H1 (cell line): ENCODE results near the gene CEP41.

Source experiments
- EZH2 ChIP-seq: fragments of 200-600 bp; sonication (generic); IDR thresholded peaks from 2 replicates; pipeline ENCODE4 v1.7.1; 2012; ENCODE audit warnings: low read depth, mild to moderate bottlenecking, moderate library complexity, low read length, inconsistent platforms; ENCODE audit not compliant: severe bottlenecking
- KDM1A ChIP-seq: fragments of 200-600, 300-600 bp; sonication (generic); IDR thresholded peaks from 2 replicates; pipeline ENCODE4 v1.7.1; 2016; ENCODE audit warnings: mild to moderate bottlenecking, low read length, borderline replicate concordance
- POLR2A ChIP-seq, 2 experiments: IDR thresholded peaks; 1 replicate in 1 of 2; 2 replicates in 1 of 2; pipeline ENCODE4 v1.6.1; 2011; ENCODE audit warnings: low read depth in 2 of 2, low read length in 2 of 2, mild to moderate bottlenecking in 2 of 2; ENCODE audit errors: control extremely low read depth in 1 of 2
- TF ChIP-seq, protein P1 (sequence below), 3 experiments: IDR thresholded peaks; 1 replicate in 2 of 3; 2 replicates in 1 of 3; pipeline versions ENCODE4 v1.5.1 to v1.6.1; 2011; ENCODE audit warnings: low read length in 3 of 3, mild to moderate bottlenecking in 3 of 3, inconsistent platforms in 2 of 3, low read depth in 1 of 3, moderate library complexity in 1 of 3; ENCODE audit not compliant: insufficient read depth in 1 of 3; ENCODE audit errors: control extremely low read depth in 1 of 3

GRCh38 chr7:130475776-130476175, 35.0 kb upstream of the CEP41 start:
- TF ChIP-seq KDM1A (no peak), POLR2A (IDR thresholded peaks at IDR 0.05; ENCODE audit: control extremely low read depth in 1 of 2, low read depth in 2 of 2, low read length in 2 of 2) (no peak), EZH2 (no peak)
- TF ChIP-seq, protein P1, sequence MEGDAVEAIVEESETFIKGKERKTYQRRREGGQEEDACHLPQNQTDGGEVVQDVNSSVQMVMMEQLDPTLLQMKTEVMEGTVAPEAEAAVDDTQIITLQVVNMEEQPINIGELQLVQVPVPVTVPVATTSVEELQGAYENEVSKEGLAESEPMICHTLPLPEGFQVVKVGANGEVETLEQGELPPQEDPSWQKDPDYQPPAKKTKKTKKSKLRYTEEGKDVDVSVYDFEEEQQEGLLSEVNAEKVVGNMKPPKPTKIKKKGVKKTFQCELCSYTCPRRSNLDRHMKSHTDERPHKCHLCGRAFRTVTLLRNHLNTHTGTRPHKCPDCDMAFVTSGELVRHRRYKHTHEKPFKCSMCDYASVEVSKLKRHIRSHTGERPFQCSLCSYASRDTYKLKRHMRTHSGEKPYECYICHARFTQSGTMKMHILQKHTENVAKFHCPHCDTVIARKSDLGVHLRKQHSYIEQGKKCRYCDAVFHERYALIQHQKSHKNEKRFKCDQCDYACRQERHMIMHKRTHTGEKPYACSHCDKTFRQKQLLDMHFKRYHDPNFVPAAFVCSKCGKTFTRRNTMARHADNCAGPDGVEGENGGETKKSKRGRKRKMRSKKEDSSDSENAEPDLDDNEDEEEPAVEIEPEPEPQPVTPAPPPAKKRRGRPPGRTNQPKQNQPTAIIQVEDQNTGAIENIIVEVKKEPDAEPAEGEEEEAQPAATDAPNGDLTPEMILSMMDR (IDR thresholded peaks at IDR 0.05; ENCODE audit: control extremely low read depth in 1 of 3, insufficient read depth in 1 of 3, low read depth in 1 of 3, low read length in 3 of 3) = no peak
